Progenitor cell of endocrine pancreas (in vitro differentiated cells): ENCODE data around the gene ST8SIA5. TPM values are rescaled to one million over a fixed set of nuclear protein-coding genes. Genes with fewer than 3 reads are reported as not detected.
A peak's percentile ranks its signal among the peaks of the same experiment; 100 is the strongest.

Experiments
- DNase-seq: peaks from one replicate; pipeline ENCODE4 v3.0.0; 2021; ENCODE audit warnings: low spot score; ENCODE audit not compliant: unreplicated experiment
- H3K27ac Mint-ChIP-seq: 2 replicates; pipeline ENCODE4 v1.8.0; 2021; ENCODE audit warnings: mild to moderate bottlenecking, moderate library complexity, mixed read lengths
- H3K27me3 Mint-ChIP-seq: 2 replicates; pipeline ENCODE4 v1.8.0; 2021; ENCODE audit warnings: mixed read lengths
- H3K36me3 Mint-ChIP-seq: 2 replicates; pipeline ENCODE4 v1.8.0; 2022; ENCODE audit warnings: mixed read lengths; ENCODE audit not compliant: insufficient read depth
- H3K4me1 Mint-ChIP-seq: 2 replicates; pipeline ENCODE4 v1.8.0; 2021; ENCODE audit warnings: low read depth, mixed read lengths
- H3K4me3 Mint-ChIP-seq: 2 replicates; pipeline ENCODE4 v1.8.0; 2021; ENCODE audit warnings: low read depth, mild to moderate bottlenecking, moderate library complexity, mixed read lengths
- H3K9me3 Mint-ChIP-seq: 2 replicates; pipeline ENCODE4 v1.8.0; 2021; ENCODE audit warnings: low read depth, mixed read lengths
- CTCF ChIP-seq: fragments of 200-600 bp; sonication (generic); IDR thresholded peaks from one replicate; pipeline ENCODE4 v1.5.0; 2021; ENCODE audit warnings: antibody characterized with exemption, mild to moderate bottlenecking; ENCODE audit not compliant: unreplicated experiment
- total RNA-seq: library from RNA; stranded (reverse); gene quantifications from 2 replicates; pipeline ENCODE4 v1.2.1, GENCODE V29; 2021

ST8SIA5 gene
- total RNA-seq, 1 donor from 2014 or later = 5.3 TPM

GRCh38 chr18:46649071-46649862 lies 107.6 kb downstream of the ST8SIA5 start:
- DNase-seq = no peak
- Mint-ChIP-seq H3K9me3 (no peaks in the 10 kb centered on the region), H3K4me1 (no peaks in the 10 kb centered on the region), H3K36me3 (no peaks in the 10 kb centered on the region), H3K27ac (no peak overlapping the region), H3K4me3 (no peak overlapping the region), H3K27me3 (peaks cover 18% of the 10 kb centered on the region)
- TF ChIP-seq CTCF = no peak

- no peaks in the 10 kb centered on the region for H3K4me1 Mint-ChIP-seq
- H3K36me3 Mint-ChIP-seq = no peaks in the 10 kb centered on the region
- no peak for DNase-seq
- H3K9me3 Mint-ChIP-seq = no peaks in the 10 kb centered on the region
- H3K27me3 Mint-ChIP-seq = peaks cover 18% of the 10 kb centered on the region
- H3K27ac Mint-ChIP-seq = peak overlapping the region; percentile 61
- no peak overlapping the region for H3K4me3 Mint-ChIP-seq
- no peak for TF ChIP-seq CTCF
Measured at GRCh38 chr18:46646468-46646867, 110.4 kb downstream of the ST8SIA5 start.

- H3K36me3 Mint-ChIP-seq = no peaks in the 10 kb centered on the region
Measured at GRCh38 chr18:46642561-46642960, 114.3 kb downstream of the ST8SIA5 start.

GRCh38 chr18:46641917-46642316 lies 114.9 kb downstream of the ST8SIA5 start:
- H3K27me3 Mint-ChIP-seq = peaks cover 13% of the 10 kb centered on the region
- no peaks in the 10 kb centered on the region for H3K9me3 Mint-ChIP-seq

More at GRCh38 chr18:46642561-46642960, 114.3 kb downstream of the ST8SIA5 start:
- TF ChIP-seq CTCF = no peak
- Mint-ChIP-seq H3K4me3 (no peak overlapping the region), H3K27ac (no peak overlapping the region), H3K9me3 (no peaks in the 10 kb centered on the region), H3K4me1 (no peaks in the 10 kb centered on the region), H3K27me3 (peaks cover 13% of the 10 kb centered on the region)
- DNase-seq = no peak

GRCh38 chr18:46639386-46639785 lies 117.5 kb downstream of the ST8SIA5 start:
- no peak for DNase-seq
- no peaks in the 10 kb centered on the region for H3K4me1 Mint-ChIP-seq
- H3K27ac Mint-ChIP-seq = no peak overlapping the region
- H3K9me3 Mint-ChIP-seq = no peaks in the 10 kb centered on the region
- H3K27me3 Mint-ChIP-seq = peaks cover 3% of the 10 kb centered on the region
- TF ChIP-seq CTCF = no peak
- no peak overlapping the region for H3K4me3 Mint-ChIP-seq
- no peaks in the 10 kb centered on the region for H3K36me3 Mint-ChIP-seq

More at GRCh38 chr18:46641917-46642316, 114.9 kb downstream of the ST8SIA5 start:
- no peak for DNase-seq
- no peaks in the 10 kb centered on the region for H3K4me1 Mint-ChIP-seq
- H3K27ac Mint-ChIP-seq = no peak overlapping the region
- H3K4me3 Mint-ChIP-seq = no peak overlapping the region
- H3K36me3 Mint-ChIP-seq = no peaks in the 10 kb centered on the region
- TF ChIP-seq CTCF = no peak
